ENCODE data around the gene PMFBP1. TPM values are rescaled to one million over a fixed set of nuclear protein-coding genes. Genes with fewer than 3 reads are reported as not detected.

Gene PMFBP1
- total and polyA plus RNA-seq, 2 experiments from 2014 or later, result 1.7 to 5.1 TPM

GRCh38 chr16:72216767-72217166 lies 44.8 kb upstream of the PMFBP1 start:
- TF ChIP-seq CTCF (IDR thresholded peaks at IDR 0.05; ENCODE audit: low read depth, low read length), result no peak
- Histone ChIP-seq H3K27me3 (no peaks in the 10 kb centered on the region), H3K4me1 (ENCODE audit: low read depth) (peaks cover 8% of the 10 kb centered on the region), H3K27ac (no peak overlapping the region), H3K36me3 (no peaks in the 10 kb centered on the region), H3K9me3 (ENCODE audit: low read depth) (no peaks in the 10 kb centered on the region), H3K4me3 (no peak overlapping the region)
- no peak for DNase-seq (ENCODE audit: low read depth in 1 of 2, low spot score in 1 of 2)

GRCh38 chr16:72214821-72215220 lies 42.9 kb upstream of the PMFBP1 start:
- Histone ChIP-seq H3K4me3 (no peak overlapping the region), H3K9me3 (ENCODE audit: low read depth) (no peaks in the 10 kb centered on the region), H3K27me3 (no peaks in the 10 kb centered on the region), H3K4me1 (ENCODE audit: low read depth) (no peaks in the 10 kb centered on the region), H3K27ac (no peak overlapping the region), H3K36me3 (no peaks in the 10 kb centered on the region)
- no peak for TF ChIP-seq CTCF (IDR thresholded peaks at IDR 0.05; ENCODE audit: low read depth, low read length)
- DNase-seq (ENCODE audit: low read depth in 1 of 2, low spot score in 1 of 2), result no peak

- Histone ChIP-seq H3K4me3 (no peak overlapping the region), H3K9me3 (ENCODE audit: low read depth) (no peaks in the 10 kb centered on the region), H3K36me3 (no peaks in the 10 kb centered on the region), H3K4me1 (ENCODE audit: low read depth) (no peaks in the 10 kb centered on the region), H3K27ac (no peak overlapping the region), H3K27me3 (no peaks in the 10 kb centered on the region)
- TF ChIP-seq CTCF (IDR thresholded peaks at IDR 0.05; ENCODE audit: low read depth, low read length), result no peak
- no peak for DNase-seq (ENCODE audit: low read depth in 1 of 2, low spot score in 1 of 2)
Observed at GRCh38 chr16:72211110-72211509, 39.2 kb upstream of the PMFBP1 start.

GRCh38 chr16:72210555-72210954 lies 38.6 kb upstream of the PMFBP1 start:
- H3K27ac ChIP-seq, result no peak overlapping the region
- H3K4me1 ChIP-seq (ENCODE audit: low read depth), result no peaks in the 10 kb centered on the region
- no peak for DNase-seq (ENCODE audit: low read depth in 1 of 2, low spot score in 1 of 2)
- no peaks in the 10 kb centered on the region for H3K36me3 ChIP-seq
- no peak overlapping the region for H3K4me3 ChIP-seq
- H3K27me3 ChIP-seq, result no peaks in the 10 kb centered on the region
- TF ChIP-seq CTCF (IDR thresholded peaks at IDR 0.05; ENCODE audit: low read depth, low read length), result no peak
- no peaks in the 10 kb centered on the region for H3K9me3 ChIP-seq (ENCODE audit: low read depth)

- no peak for DNase-seq (ENCODE audit: low read depth in 1 of 2, low spot score in 1 of 2)
- H3K4me1 ChIP-seq (ENCODE audit: low read depth), result no peaks in the 10 kb centered on the region
- no peaks in the 10 kb centered on the region for H3K36me3 ChIP-seq
- no peak for TF ChIP-seq CTCF (IDR thresholded peaks at IDR 0.05; ENCODE audit: low read depth, low read length)
- no peak overlapping the region for H3K27ac ChIP-seq
- no peak overlapping the region for H3K4me3 ChIP-seq
- no peaks in the 10 kb centered on the region for H3K9me3 ChIP-seq (ENCODE audit: low read depth)
- H3K27me3 ChIP-seq, result no peaks in the 10 kb centered on the region
Observed at GRCh38 chr16:72210072-72210471, 38.1 kb upstream of the PMFBP1 start.

- Histone ChIP-seq H3K4me1 (ENCODE audit: low read depth) (no peaks in the 10 kb centered on the region), H3K27ac (no peak overlapping the region), H3K9me3 (ENCODE audit: low read depth) (no peaks in the 10 kb centered on the region), H3K4me3 (no peak overlapping the region), H3K36me3 (no peaks in the 10 kb centered on the region), H3K27me3 (no peaks in the 10 kb centered on the region)
- DNase-seq (ENCODE audit: low read depth in 1 of 2, low spot score in 1 of 2), result no peak
- no peak for TF ChIP-seq CTCF (IDR thresholded peaks at IDR 0.05; ENCODE audit: low read depth, low read length)
Observed at GRCh38 chr16:72206299-72206698, 34.3 kb upstream of the PMFBP1 start.

Data from cardiac muscle cell (in vitro differentiated cells and primary cell).